Breast epithelium (tissue), 4 donors: ENCODE measurements around the gene PAK5. TPM values are rescaled to one million over a fixed set of nuclear protein-coding genes. Genes with fewer than 3 reads are reported as not detected.

Experiments
- DNase-seq, 2 donors: peaks; one replicate each; pipeline ENCODE4 v3.0.0-alpha.2; 2019; ENCODE audit warnings: low spot score in 2 of 2
- H3K27ac ChIP-seq, 2 donors: fragments of 200-600 bp; sonication (generic) in 1 of 2; one replicate each; pipeline ENCODE4 v1.5.1; 2016 to 2019; ENCODE audit warnings: mild to moderate bottlenecking in 1 of 2
- H3K27me3 ChIP-seq, 2 donors: fragments of 200-600 bp; sonication (generic) in 1 of 2; one replicate each; pipeline versions ENCODE4 v1.5.1 to v1.6.0; 2017 to 2019; ENCODE audit warnings: control low read depth in 1 of 2, mild to moderate bottlenecking in 1 of 2
- H3K36me3 ChIP-seq: fragments of 200-600 bp; one replicate; pipeline ENCODE4 v1.5.1; 2019
- H3K4me1 ChIP-seq, 2 donors: fragments of 200-600 bp; sonication (generic); one replicate each; pipeline ENCODE4 v1.5.1; 2016 to 2019; ENCODE audit warnings: control low read depth in 1 of 2
- H3K4me3 ChIP-seq, 3 donors: fragments of 200-600 bp; sonication (generic); 1 replicate in 2 of 3; 2 replicates in 1 of 3; pipeline ENCODE4 v1.5.1; 2016 to 2019; ENCODE audit warnings: mild to moderate bottlenecking in 3 of 3, moderate library complexity in 2 of 3
- H3K9me3 ChIP-seq, 2 donors: fragments of 200-600 bp; sonication (generic) in 1 of 2; one replicate each; pipeline ENCODE4 v1.5.1; 2016 to 2019; ENCODE audit warnings: control low read depth in 1 of 2
- CTCF ChIP-seq, 3 donors: fragments of 450-650 bp; IDR thresholded peaks; one replicate each; pipeline ENCODE4 v1.5.1; 2016 to 2017; ENCODE audit warnings: antibody characterized with exemption in 3 of 3, mild to moderate bottlenecking in 3 of 3, moderate library complexity in 3 of 3
- POLR2A ChIP-seq: fragments of 450-650 bp; IDR thresholded peaks from one replicate; pipeline ENCODE4 v1.6.1; 2016; ENCODE audit warnings: antibody characterized with exemption, mild to moderate bottlenecking, moderate library complexity
- POLR2AphosphoS5 ChIP-seq, 3 donors: sonication (generic); formaldehyde crosslinking; IDR thresholded peaks; one replicate each; pipeline ENCODE4 v1.6.1; 2017; ENCODE audit warnings: antibody characterized with exemption in 3 of 3
- intact Hi-C: fragments of 100-400 bp; cut with DNase I; formaldehyde crosslinking; loops from one replicate; pipeline ENCODE4 v1.15.1; 2023; ENCODE audit warnings: low total_unique reads
- total RNA-seq, 3 donors: library from RNA; depleted of rRNA; stranded (reverse); fragments of >200 nt; gene quantifications; one replicate each; pipeline ENCODE4 v1.1.0, GENCODE V29; 2016

The PAK5 gene
- total RNA-seq, 3 donors from 2014 or later: 0.66 to 1.3 TPM; not detected in 1

GRCh38 chr20:9815632-9816031 lies 23.2 kb downstream of the PAK5 start:
- no peak for TF ChIP-seq POLR2AphosphoS5 (IDR thresholded peaks at IDR 0.05)
- no peak for TF ChIP-seq CTCF (IDR thresholded peaks at IDR 0.05)
- TF ChIP-seq POLR2A: no peak
- no peaks in the 10 kb centered on the region for H3K4me1 ChIP-seq
- H3K27me3 ChIP-seq: no peaks in the 10 kb centered on the region
- H3K27ac ChIP-seq: no peak overlapping the region
- intact Hi-C loops: no loop called here
- no peak for DNase-seq
- H3K36me3 ChIP-seq: no peaks in the 10 kb centered on the region
- no peak overlapping the region for H3K4me3 ChIP-seq
- H3K9me3 ChIP-seq: no peaks in the 10 kb centered on the region

GRCh38 chr20:9810738-9811137 lies 28.1 kb downstream of the PAK5 start:
- Histone ChIP-seq H3K4me3 (no peak overlapping the region), H3K9me3 (no peaks in the 10 kb centered on the region), H3K4me1 (no peaks in the 10 kb centered on the region), H3K27me3 (no peaks in the 10 kb centered on the region), H3K27ac (no peak overlapping the region), H3K36me3 (no peaks in the 10 kb centered on the region)
- DNase-seq: no peak
- intact Hi-C loops: no loop called here
- TF ChIP-seq POLR2A (no peak), CTCF (IDR thresholded peaks at IDR 0.05) (no peak), POLR2AphosphoS5 (IDR thresholded peaks at IDR 0.05) (no peak)

GRCh38 chr20:9809271-9809670 lies 29.6 kb downstream of the PAK5 start:
- intact Hi-C loops: no loop called here
- TF ChIP-seq POLR2AphosphoS5 (IDR thresholded peaks at IDR 0.05) (no peak), CTCF (IDR thresholded peaks at IDR 0.05) (no peak), POLR2A (no peak)
- H3K4me1 ChIP-seq: no peaks in the 10 kb centered on the region
- H3K36me3 ChIP-seq: no peaks in the 10 kb centered on the region
- DNase-seq: no peak
- no peaks in the 10 kb centered on the region for H3K9me3 ChIP-seq
- H3K27ac ChIP-seq: no peak overlapping the region
- H3K27me3 ChIP-seq: no peaks in the 10 kb centered on the region
- no peak overlapping the region for H3K4me3 ChIP-seq

- Histone ChIP-seq H3K36me3 (no peaks in the 10 kb centered on the region), H3K4me3 (no peak overlapping the region), H3K4me1 (no peaks in the 10 kb centered on the region), H3K9me3 (no peaks in the 10 kb centered on the region), H3K27me3 (no peaks in the 10 kb centered on the region), H3K27ac (no peak overlapping the region)
- TF ChIP-seq CTCF (IDR thresholded peaks at IDR 0.05) (no peak), POLR2A (no peak)
- DNase-seq: no peak
- intact Hi-C loops: no loop called here
These were observed 30.7 kb downstream of the PAK5 start for GRCh38 chr20:9808166-9808565.

- no peak overlapping the region for H3K4me3 ChIP-seq
- intact Hi-C loops: no loop called here
- TF ChIP-seq POLR2A (no peak), POLR2AphosphoS5 (IDR thresholded peaks at IDR 0.05) (no peak), CTCF (IDR thresholded peaks at IDR 0.05) (no peak)
- no peak overlapping the region for H3K27ac ChIP-seq
- no peaks in the 10 kb centered on the region for H3K27me3 ChIP-seq
- no peaks in the 10 kb centered on the region for H3K36me3 ChIP-seq
- H3K4me1 ChIP-seq: no peaks in the 10 kb centered on the region
- DNase-seq: no peak
- no peaks in the 10 kb centered on the region for H3K9me3 ChIP-seq
These were observed 31.7 kb downstream of the PAK5 start for GRCh38 chr20:9807136-9807535.
